Naive thymus-derived CD4-positive, alpha-beta T cell (primary cell): Measurements from ENCODE around the gene B4GALNT4. TPM values are rescaled to one million over a fixed set of nuclear protein-coding genes. Genes with fewer than 3 reads are reported as not detected.
"Not testable (repeated sequence)": the region's sequence is repeated elsewhere in the genome, so short reads cannot be mapped to it uniquely, and the experiment has no call there.

ENCODE experiments used
- ATAC-seq: fragments of 150-1000 bp; cut with Tn5 transposase; 2 replicates; pipeline ENCODE4 v1.10.0; 2021; ENCODE audit warnings: mild to moderate bottlenecking, moderate library complexity
- CTCF ChIA-PET: fragments of 350-600 bp; sonication (Branson Sonifier 250); formaldehyde crosslinking; loops from one replicate; lab custom pipeline; 2021; ENCODE audit warnings: antibody characterized with exemption; lab: Charles Lee
- POLR2A ChIA-PET: fragments of 350-600 bp; sonication (Branson Sonifier 250); formaldehyde crosslinking; loops from one replicate; lab custom pipeline; 2021; ENCODE audit warnings: antibody characterized with exemption, inconsistent platforms; lab: Charles Lee
- DNase-seq, 9 donors: peaks; one replicate each; pipeline versions ENCODE4 v3.0.0 to v3.0.0-alpha.2; 2020 to 2022; ENCODE audit warnings: mixed read lengths in 1 of 9
- H3K27ac ChIP-seq: one replicate; pipeline ENCODE4 v1.7.0; 2013; ENCODE audit warnings: mild to moderate bottlenecking, low read depth, low read length, moderate library complexity
- H3K27me3 ChIP-seq, 2 donors: one replicate each; pipeline ENCODE4 v1.7.0; 2013; ENCODE audit warnings: low read length in 2 of 2, mild to moderate bottlenecking in 2 of 2, moderate library complexity in 2 of 2; ENCODE audit not compliant: control insufficient read depth in 2 of 2, insufficient read depth in 2 of 2
- H3K36me3 ChIP-seq, 3 experiments: 1 replicate in 2 of 3; 2 replicates in 1 of 3; pipeline ENCODE4 v1.7.0; 2013; ENCODE audit warnings: low read length in 3 of 3, mild to moderate bottlenecking in 3 of 3, moderate library complexity in 1 of 3; ENCODE audit not compliant: insufficient read depth in 3 of 3, control insufficient read depth in 2 of 3
- H3K4me1 ChIP-seq, 2 donors: one replicate each; pipeline ENCODE4 v1.7.0; 2013; ENCODE audit warnings: low read length in 2 of 2, mild to moderate bottlenecking in 2 of 2, moderate library complexity in 1 of 2; ENCODE audit not compliant: control insufficient read depth in 2 of 2, insufficient read depth in 2 of 2
- H3K4me3 ChIP-seq: 2 replicates; pipeline ENCODE4 v1.7.0; 2013; ENCODE audit warnings: mild to moderate bottlenecking, low read length
- H3K9me3 ChIP-seq, 3 experiments: 1 replicate in 2 of 3; 2 replicates in 1 of 3; pipeline ENCODE4 v1.7.0; 2013; ENCODE audit warnings: low read length in 3 of 3; ENCODE audit not compliant: control insufficient read depth in 2 of 3
- H3K27ac Mint-ChIP-seq, 9 donors: one replicate each; pipeline ENCODE4 v1.8.0; 2020 to 2022; ENCODE audit warnings: mixed read lengths in 9 of 9, mild to moderate bottlenecking in 8 of 9, moderate library complexity in 5 of 9, inconsistent platforms in 2 of 9
- H3K27me3 Mint-ChIP-seq, 5 donors: one replicate each; pipeline ENCODE4 v1.8.0; 2021 to 2022; ENCODE audit warnings: mixed read lengths in 5 of 5, mild to moderate bottlenecking in 1 of 5
- H3K36me3 Mint-ChIP-seq, 5 donors: one replicate each; pipeline ENCODE4 v1.8.0; 2020 to 2022; ENCODE audit warnings: mixed read lengths in 5 of 5, mild to moderate bottlenecking in 3 of 5, inconsistent platforms in 1 of 5
- H3K4me1 Mint-ChIP-seq, 7 donors: one replicate each; pipeline ENCODE4 v1.8.0; 2020 to 2022; ENCODE audit warnings: mixed read lengths in 7 of 7, mild to moderate bottlenecking in 3 of 7, inconsistent platforms in 1 of 7
- H3K4me3 Mint-ChIP-seq, 10 donors: one replicate each; pipeline ENCODE4 v1.8.0; 2020 to 2022; ENCODE audit warnings: mild to moderate bottlenecking in 10 of 10, mixed read lengths in 10 of 10, moderate library complexity in 6 of 10, inconsistent platforms in 2 of 10
- H3K9me3 Mint-ChIP-seq, 11 donors: one replicate each; pipeline ENCODE4 v1.8.0; 2020 to 2022; ENCODE audit warnings: mixed read lengths in 11 of 11, mild to moderate bottlenecking in 4 of 11, inconsistent platforms in 1 of 11, moderate library complexity in 1 of 11
- intact Hi-C, 2 donors: fragments of 100-400 bp; cut with micrococcal nuclease; formaldehyde crosslinking; loops; one replicate each; pipeline ENCODE4 v1.15.1; 2023
- polyA plus RNA-seq, 2 donors: library from polyadenylated mRNA; unstranded; fragments of 300-500 nt; fragmentation: Illumina TruSeq; gene quantifications; one replicate each; pipeline ENCODE4 v1.2.3, GENCODE V29; 2021
- total RNA-seq, 6 experiments: library from RNA in 5 of 6; stranded (reverse) in 5 of 6; gene quantifications; 1 replicate in 5 of 6; 2 replicates in 1 of 6; pipeline ENCODE4 v1.2.3 and lab custom pipeline; 2021 to 2026

The B4GALNT4 gene
- total and polyA plus RNA-seq, 7 experiments from 2014 or later = 0.14 to 11.8 (median 2.6) TPM; not detected in 1

DNA sequence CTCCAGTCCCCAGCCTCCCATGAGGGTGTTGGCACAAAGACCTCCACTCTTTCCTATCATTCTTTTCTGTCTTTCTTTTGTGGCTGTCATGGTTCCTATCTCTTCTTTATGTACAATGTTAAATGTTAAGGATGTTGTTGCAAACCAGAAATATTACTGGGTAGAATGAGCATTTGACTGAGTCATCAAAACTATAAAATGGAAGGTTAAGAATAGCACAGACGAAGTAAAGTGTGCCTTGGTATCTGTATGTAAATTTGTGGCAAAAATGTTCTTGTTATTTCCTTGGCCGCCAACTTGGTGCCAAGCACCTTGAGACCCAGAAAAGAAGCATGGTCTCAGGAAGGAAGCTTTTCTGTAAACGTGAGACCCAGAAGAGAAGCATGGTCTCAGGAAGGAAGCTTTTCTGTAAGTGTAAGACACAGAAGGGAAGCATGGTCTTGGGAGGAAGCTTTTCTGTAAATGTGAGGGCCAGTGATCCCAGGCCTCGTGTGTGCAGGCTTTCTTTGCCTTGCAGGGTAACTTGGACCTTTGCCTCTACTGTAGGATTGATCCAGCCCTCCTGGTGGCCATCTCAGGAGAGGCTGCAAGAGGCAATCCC is 18.0 kb downstream of the B4GALNT4 start:
- Histone ChIP-seq H3K4me3 (no peak overlapping the region), H3K9me3 (peaks cover 0 to 15% (median 0%) of the 10 kb centered on the region in 3 experiments), H3K4me1 (peaks cover 0 to 8% of the 10 kb centered on the region in 2 donors), H3K36me3 (no peaks in the 10 kb centered on the region), H3K27ac (no peak overlapping the region), H3K27me3 (no peaks in the 10 kb centered on the region)
- Mint-ChIP-seq H3K36me3 (peaks cover 0 to 7% (median 4%) of the 10 kb centered on the region in 5 donors), H3K9me3 (peaks cover 1 to 10% (median 7%) of the 10 kb centered on the region in 11 donors), H3K27me3 (peaks cover 0 to 13% (median 0%) of the 10 kb centered on the region in 5 donors), H3K4me1 (peaks cover 0 to 6% (median 0%) of the 10 kb centered on the region in 7 donors), H3K4me3 (no peak overlapping the region), H3K27ac (peak overlapping the region in 1 of 9 donors; percentile 8)
- intact Hi-C loops = no loop called here
- POLR2A ChIA-PET = interaction anchor here (1.0 to 1.3 kb wide), 2 partner anchors 55 to 56 kb away, joined by 3 read pairs; partner anchors contain the start of gene ANO9
- ATAC-seq = no peak
- CTCF ChIA-PET = no interaction called here
- no peak for DNase-seq

DNA sequence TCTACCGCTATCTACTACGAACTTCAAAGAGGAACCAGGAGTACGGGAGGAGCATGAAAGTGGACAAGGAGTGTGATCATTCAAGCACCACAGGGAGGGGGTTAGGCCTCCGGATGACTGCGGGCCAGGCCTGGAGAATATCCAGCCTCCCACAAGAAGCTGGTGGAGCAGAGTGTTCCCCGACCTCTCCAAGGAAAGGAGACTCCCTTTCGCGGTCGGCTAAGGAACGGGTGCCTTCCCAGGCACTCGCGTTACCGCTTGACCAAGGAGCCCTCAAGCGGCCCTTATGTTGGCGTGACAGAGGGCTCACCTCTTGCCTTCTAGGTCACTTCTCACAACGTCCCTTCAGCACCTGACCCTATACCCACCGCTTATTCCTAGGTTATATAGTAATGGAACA is 20.1 kb downstream of the B4GALNT4 start:
- H3K9me3 Mint-ChIP-seq = peaks cover 1 to 10% (median 7%) of the 10 kb centered on the region in 11 donors
- H3K27ac Mint-ChIP-seq, DNase-seq, H3K4me1 Mint-ChIP-seq, ATAC-seq, H3K4me3 ChIP-seq, CTCF ChIA-PET, H3K27ac ChIP-seq, H3K36me3 Mint-ChIP-seq, H3K4me3 Mint-ChIP-seq, H3K27me3 ChIP-seq, H3K4me1 ChIP-seq, H3K27me3 Mint-ChIP-seq, intact Hi-C loops, H3K36me3 ChIP-seq: not testable (repeated sequence)
- POLR2A ChIA-PET = interaction anchor here (0.6 kb wide), 2 partner anchors 22 to 181 kb away, joined by 3 to 7 read pairs; no protein-coding TSS in a partner anchor
- peaks cover 0 to 15% (median 0%) of the 10 kb centered on the region in 3 experiments for H3K9me3 ChIP-seq

DNA sequence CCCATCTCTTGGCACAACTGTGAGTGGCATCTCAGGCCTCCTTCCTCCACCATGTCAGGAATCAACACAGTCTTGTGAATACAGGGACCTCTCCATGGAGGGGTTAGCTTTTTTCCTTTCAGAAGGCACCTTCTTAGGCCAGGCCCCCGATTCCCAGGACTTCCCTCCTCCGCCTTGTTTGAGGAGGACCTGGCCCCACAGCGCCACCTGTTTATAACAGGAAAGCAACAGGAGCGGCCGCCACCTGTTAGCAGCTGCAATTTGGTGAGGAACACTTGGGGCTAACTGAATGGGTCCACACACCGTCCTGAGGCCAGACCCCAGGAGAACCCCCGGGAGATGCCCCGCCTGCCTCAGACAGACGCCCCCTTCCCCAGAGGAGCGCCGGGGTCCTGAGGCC is 20.9 kb downstream of the B4GALNT4 start:
- peaks cover 0 to 8% (median 0%) of the 10 kb centered on the region in 5 donors for H3K27me3 Mint-ChIP-seq
- peaks cover 0 to 8% of the 10 kb centered on the region in 2 donors for H3K4me1 ChIP-seq
- POLR2A ChIA-PET = no interaction called here
- H3K4me3 ChIP-seq = no peak overlapping the region
- DNase-seq = no peak
- peaks cover 0 to 6% (median 0%) of the 10 kb centered on the region in 7 donors for H3K4me1 Mint-ChIP-seq
- ATAC-seq = no peak
- H3K4me3 Mint-ChIP-seq = no peak overlapping the region
- peaks cover 1 to 10% (median 7%) of the 10 kb centered on the region in 11 donors for H3K9me3 Mint-ChIP-seq
- peaks cover 0 to 15% (median 0%) of the 10 kb centered on the region in 3 experiments for H3K9me3 ChIP-seq
- no peaks in the 10 kb centered on the region for H3K36me3 ChIP-seq
- H3K27ac ChIP-seq = no peak overlapping the region
- peaks cover 0 to 7% (median 4%) of the 10 kb centered on the region in 5 donors for H3K36me3 Mint-ChIP-seq
- no peak overlapping the region for H3K27ac Mint-ChIP-seq
- intact Hi-C loops = no loop called here
- H3K27me3 ChIP-seq = no peaks in the 10 kb centered on the region
- CTCF ChIA-PET = no interaction called here

DNA sequence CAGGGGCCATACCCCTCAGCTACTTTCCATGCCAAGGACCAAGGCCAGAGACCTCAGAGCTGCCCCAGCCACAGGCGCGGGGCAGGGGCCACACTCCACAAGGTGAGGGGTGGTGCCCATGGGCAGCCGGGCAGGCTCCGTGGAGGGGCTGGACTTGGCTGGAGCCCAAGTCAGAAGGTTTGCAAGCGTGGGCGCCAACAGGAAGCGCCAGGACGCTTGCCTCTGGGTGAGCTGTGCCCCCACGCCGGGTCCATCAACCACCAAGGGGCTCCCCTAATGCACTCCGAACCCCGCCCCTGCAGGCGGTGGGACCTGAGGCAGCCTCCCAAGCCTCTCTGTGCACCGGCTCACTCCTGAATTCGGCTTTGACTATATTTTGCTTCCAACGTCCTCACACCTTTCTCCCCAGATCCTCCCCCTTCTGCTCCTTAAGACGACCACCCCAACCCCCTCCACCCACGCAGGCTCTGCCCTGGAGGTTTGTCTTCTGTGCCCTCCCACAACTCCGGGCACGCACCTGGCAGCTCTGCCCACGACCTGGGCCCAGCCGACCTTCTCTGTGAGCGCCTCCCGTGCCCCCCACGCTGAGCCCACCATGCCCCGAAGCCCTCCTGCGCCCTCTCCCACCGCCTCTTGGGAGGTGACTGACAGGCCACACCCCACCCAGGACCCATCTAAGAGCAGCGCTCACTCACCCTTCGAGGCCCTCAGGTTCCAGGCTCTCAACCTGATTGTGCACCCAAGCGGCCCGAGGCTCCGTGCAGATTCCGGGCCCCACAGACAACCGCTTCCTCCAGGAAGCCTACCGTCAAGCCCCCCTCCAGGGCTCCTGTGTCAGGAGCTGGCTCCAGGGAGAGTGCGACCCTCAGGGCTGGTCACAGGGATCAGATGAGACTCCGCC is 22.1 kb downstream of the B4GALNT4 start:
- H3K4me3 Mint-ChIP-seq = no peak overlapping the region
- no peaks in the 10 kb centered on the region for H3K36me3 ChIP-seq
- CTCF ChIA-PET = no interaction called here
- peaks cover 1 to 10% (median 7%) of the 10 kb centered on the region in 11 donors for H3K9me3 Mint-ChIP-seq
- ATAC-seq (no peak), DNase-seq (no peak)
- peaks cover 0 to 8% (median 0%) of the 10 kb centered on the region in 5 donors for H3K27me3 Mint-ChIP-seq
- H3K27ac ChIP-seq = no peak overlapping the region
- intact Hi-C loops = no loop called here
- H3K4me3 ChIP-seq = no peak overlapping the region
- peaks cover 0 to 6% (median 0%) of the 10 kb centered on the region in 7 donors for H3K4me1 Mint-ChIP-seq
- H3K36me3 Mint-ChIP-seq = peaks cover 0 to 7% (median 4%) of the 10 kb centered on the region in 5 donors
- POLR2A ChIA-PET = no interaction called here
- H3K27me3 ChIP-seq = no peaks in the 10 kb centered on the region
- peaks cover 0 to 7% (median 0%) of the 10 kb centered on the region in 3 experiments for H3K9me3 ChIP-seq
- H3K27ac Mint-ChIP-seq = no peak overlapping the region
- H3K4me1 ChIP-seq = peaks cover 0 to 8% of the 10 kb centered on the region in 2 donors

DNA sequence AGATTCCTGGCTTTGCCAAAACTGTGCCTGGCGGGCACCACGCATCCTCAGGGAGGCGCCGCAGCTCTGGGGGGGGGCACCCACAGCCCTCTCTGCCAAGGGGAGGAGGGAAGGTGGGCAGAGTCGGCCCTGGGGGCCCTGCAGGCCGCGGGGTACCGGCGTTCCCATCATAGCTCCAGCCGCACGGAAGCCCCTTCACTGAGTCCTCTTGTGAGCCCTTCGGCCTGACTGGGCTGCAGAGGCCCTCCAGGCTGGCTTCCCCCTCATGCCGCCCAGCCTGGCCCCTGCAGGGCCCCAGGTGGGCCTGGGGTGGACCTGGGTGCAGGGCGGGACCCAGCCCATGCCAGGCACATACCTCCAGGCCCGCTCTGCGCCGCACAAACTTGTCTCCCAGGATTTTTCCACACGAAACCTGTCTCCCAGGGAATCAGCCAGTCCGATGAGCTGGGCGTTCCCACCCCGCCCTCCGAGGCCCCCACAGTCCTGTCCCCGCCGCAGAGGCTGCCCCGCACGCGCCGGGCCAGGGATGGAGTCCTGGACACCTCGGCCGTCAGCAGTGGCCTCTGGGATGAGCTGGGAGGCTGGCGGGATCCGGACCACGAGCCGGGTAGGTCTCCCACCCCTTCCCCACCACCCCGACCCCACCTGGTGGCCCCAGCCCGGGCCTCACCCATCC is 22.9 kb downstream of the B4GALNT4 start:
- Histone ChIP-seq H3K36me3 (no peaks in the 10 kb centered on the region), H3K4me1 (peaks cover 0 to 1% of the 10 kb centered on the region in 2 donors), H3K27me3 (no peaks in the 10 kb centered on the region), H3K9me3 (no peaks in the 10 kb centered on the region), H3K4me3 (no peak overlapping the region), H3K27ac (no peak overlapping the region)
- peaks cover 0 to 1% (median under 1%) of the 10 kb centered on the region in 5 donors for H3K36me3 Mint-ChIP-seq
- ChIA-PET CTCF (no interaction called here), POLR2A (no interaction called here)
- peaks cover 0 to 8% (median 0%) of the 10 kb centered on the region in 5 donors for H3K27me3 Mint-ChIP-seq
- ATAC-seq (no peak), DNase-seq (no peak)
- no peak overlapping the region for H3K4me3 Mint-ChIP-seq
- H3K27ac Mint-ChIP-seq = no peak overlapping the region
- H3K9me3 Mint-ChIP-seq = peaks cover 0 to 5% (median 1%) of the 10 kb centered on the region in 11 donors
- intact Hi-C loops = no loop called here
- peaks cover 0 to 6% (median 0%) of the 10 kb centered on the region in 7 donors for H3K4me1 Mint-ChIP-seq

DNA sequence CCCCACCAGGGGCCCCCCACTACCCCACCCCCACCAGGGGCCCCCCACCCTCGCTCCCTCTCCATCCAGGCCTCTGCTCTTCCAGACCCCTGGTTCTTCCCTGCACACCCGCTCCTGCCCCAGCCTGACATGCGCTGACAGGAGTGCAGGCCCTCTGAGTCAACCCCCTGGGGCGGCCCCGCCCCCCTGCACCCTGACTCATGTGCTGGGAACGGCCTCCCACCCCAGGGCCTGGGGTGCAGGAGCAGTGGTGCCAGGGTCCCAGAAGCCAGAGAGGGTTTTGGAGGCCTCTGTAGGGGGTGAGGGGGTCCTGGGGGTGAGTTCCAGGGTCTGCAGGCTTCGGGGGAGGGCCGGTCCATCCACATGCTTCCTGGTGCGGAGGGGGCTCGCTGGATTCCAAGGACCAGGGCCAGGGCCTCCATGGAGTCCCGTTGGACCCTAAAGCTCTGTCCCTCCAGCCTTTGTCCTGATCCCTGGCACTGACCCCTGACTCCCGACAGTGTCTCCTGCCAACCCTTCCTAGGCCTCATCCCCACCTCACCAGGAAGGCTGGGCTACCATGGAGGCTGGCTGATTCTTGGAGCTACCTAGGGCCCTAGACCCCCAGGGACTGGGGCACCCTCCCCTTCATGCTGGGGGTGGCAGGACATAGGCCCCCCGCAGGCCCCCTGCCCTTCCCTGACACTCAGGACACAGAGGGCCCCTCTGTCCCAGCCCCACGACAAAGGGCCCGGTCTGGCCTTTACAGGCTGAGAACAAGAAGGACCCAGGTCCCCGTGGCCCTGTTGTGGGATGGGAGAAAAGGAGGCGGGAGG is 24.1 kb downstream of the B4GALNT4 start:
- H3K4me1 ChIP-seq = no peaks in the 10 kb centered on the region
- H3K4me3 ChIP-seq = no peak overlapping the region
- no peak overlapping the region for H3K27ac ChIP-seq
- intact Hi-C loops = no loop called here
- POLR2A ChIA-PET = no interaction called here
- Mint-ChIP-seq H3K36me3 (no peaks in the 10 kb centered on the region), H3K4me1 (peaks cover 0 to 4% (median 0%) of the 10 kb centered on the region in 7 donors), H3K27me3 (no peaks in the 10 kb centered on the region), H3K27ac (no peak overlapping the region), H3K9me3 (no peaks in the 10 kb centered on the region), H3K4me3 (no peak overlapping the region)
- H3K36me3 ChIP-seq = no peaks in the 10 kb centered on the region
- CTCF ChIA-PET = no interaction called here
- no peaks in the 10 kb centered on the region for H3K9me3 ChIP-seq
- DNase-seq (no peak), ATAC-seq (no peak)
- H3K27me3 ChIP-seq = no peaks in the 10 kb centered on the region
